Ascending aorta (tissue), 2 donors: ENCODE data around the gene TMEM135. TPM values are rescaled to one million over a fixed set of nuclear protein-coding genes. Genes with fewer than 3 reads are reported as not detected.
A peak's percentile ranks its signal among the peaks of the same experiment; 100 is the strongest.

ENCODE experiments used
- DNase-seq, 2 donors: peaks; one replicate each; pipeline ENCODE4 v3.0.0-alpha.2; 2019; ENCODE audit warnings: low spot score in 2 of 2
- H3K27ac ChIP-seq, 2 donors: fragments of 200-600 bp; sonication (generic); one replicate each; pipeline ENCODE4 v1.5.1; 2016 to 2017; ENCODE audit warnings: mild to moderate bottlenecking in 1 of 2
- H3K27me3 ChIP-seq: fragments of 200-600 bp; sonication (generic); one replicate; pipeline ENCODE4 v1.5.1; 2017
- H3K36me3 ChIP-seq, 2 donors: fragments of 200-600 bp; sonication (generic); one replicate each; pipeline ENCODE4 v1.5.1; 2016
- H3K4me1 ChIP-seq, 2 donors: fragments of 200-600 bp; sonication (generic); one replicate each; pipeline ENCODE4 v1.5.1; 2016 to 2017; ENCODE audit warnings: mild to moderate bottlenecking in 1 of 2
- H3K4me3 ChIP-seq, 2 donors: fragments of 200-600 bp; sonication (generic); one replicate each; pipeline ENCODE4 v1.5.1; 2016 to 2017; ENCODE audit warnings: mild to moderate bottlenecking in 1 of 2
- H3K9me3 ChIP-seq, 2 donors: fragments of 200-600 bp; sonication (generic); one replicate each; pipeline ENCODE4 v1.5.1; 2016
- intact Hi-C: fragments of 100-400 bp; cut with DNase I; formaldehyde crosslinking; loops from one replicate; pipeline ENCODE4 v1.15.1; 2023
- total RNA-seq: library from RNA; depleted of rRNA; stranded (reverse); fragments of >200 nt; gene quantifications from one replicate; pipeline ENCODE4 v1.1.0, GENCODE V29; 2016
- TF ChIP-seq, protein P1 (sequence below), 3 experiments: fragments of 200-600 bp in 2 of 3; fragments of 450-650 bp in 1 of 3; sonication (generic) in 2 of 3; IDR thresholded peaks; one replicate each; pipeline ENCODE4 v1.5.1; 2016 to 2019; ENCODE audit warnings: antibody characterized with exemption in 3 of 3, mild to moderate bottlenecking in 1 of 3, moderate library complexity in 1 of 3

Gene TMEM135
- total RNA-seq, 1 donor from 2014 or later, result 18.4 TPM

DNA sequence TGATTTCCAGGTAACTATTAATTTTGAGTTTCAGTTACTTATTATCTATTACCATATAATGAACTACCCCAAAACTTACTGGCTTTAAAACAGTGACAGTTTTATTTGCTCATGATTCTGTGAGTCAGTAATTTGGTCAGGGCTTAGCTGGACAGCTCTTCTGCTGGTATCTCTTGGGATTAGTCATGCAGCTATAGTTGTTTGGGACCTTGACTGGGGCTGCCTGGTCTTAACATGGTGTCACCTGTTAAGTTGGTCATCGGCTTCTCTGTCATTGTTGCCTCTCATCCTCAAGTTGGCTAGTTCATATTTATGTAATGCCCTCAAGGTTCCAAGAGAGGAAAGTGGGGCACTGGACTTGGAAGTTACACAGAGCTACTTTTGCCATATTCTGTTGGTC is 177.5 kb downstream of the TMEM135 start:
- Histone ChIP-seq H3K4me3 (no peak overlapping the region), H3K27me3 (no peaks in the 10 kb centered on the region), H3K9me3 (no peaks in the 10 kb centered on the region), H3K27ac (no peak overlapping the region), H3K4me1 (no peaks in the 10 kb centered on the region), H3K36me3 (no peaks in the 10 kb centered on the region)
- DNase-seq, result no peak
- intact Hi-C loops, result no loop called here
- TF ChIP-seq, protein P1, sequence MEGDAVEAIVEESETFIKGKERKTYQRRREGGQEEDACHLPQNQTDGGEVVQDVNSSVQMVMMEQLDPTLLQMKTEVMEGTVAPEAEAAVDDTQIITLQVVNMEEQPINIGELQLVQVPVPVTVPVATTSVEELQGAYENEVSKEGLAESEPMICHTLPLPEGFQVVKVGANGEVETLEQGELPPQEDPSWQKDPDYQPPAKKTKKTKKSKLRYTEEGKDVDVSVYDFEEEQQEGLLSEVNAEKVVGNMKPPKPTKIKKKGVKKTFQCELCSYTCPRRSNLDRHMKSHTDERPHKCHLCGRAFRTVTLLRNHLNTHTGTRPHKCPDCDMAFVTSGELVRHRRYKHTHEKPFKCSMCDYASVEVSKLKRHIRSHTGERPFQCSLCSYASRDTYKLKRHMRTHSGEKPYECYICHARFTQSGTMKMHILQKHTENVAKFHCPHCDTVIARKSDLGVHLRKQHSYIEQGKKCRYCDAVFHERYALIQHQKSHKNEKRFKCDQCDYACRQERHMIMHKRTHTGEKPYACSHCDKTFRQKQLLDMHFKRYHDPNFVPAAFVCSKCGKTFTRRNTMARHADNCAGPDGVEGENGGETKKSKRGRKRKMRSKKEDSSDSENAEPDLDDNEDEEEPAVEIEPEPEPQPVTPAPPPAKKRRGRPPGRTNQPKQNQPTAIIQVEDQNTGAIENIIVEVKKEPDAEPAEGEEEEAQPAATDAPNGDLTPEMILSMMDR (IDR thresholded peaks at IDR 0.05), result no peak

DNA sequence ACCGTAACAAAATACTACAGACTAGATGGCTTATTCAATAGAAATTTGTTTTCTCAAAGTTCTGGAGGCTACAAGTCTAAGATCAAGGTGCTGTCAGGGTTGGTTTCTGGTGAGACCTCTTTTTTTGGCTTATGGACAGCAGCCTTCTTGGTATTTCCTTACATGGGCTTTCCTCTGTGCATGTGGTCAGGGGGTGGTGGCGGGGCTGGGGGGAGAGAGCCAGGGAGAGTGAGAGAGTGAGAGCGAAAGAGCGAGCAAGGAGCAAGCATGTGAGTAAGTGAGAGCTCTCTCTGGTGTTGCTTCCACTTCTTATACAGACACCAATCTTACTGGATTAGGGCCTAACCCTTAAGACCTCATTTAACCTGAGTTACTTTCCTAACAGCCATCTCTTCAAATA is 181.5 kb downstream of the TMEM135 start:
- no peaks in the 10 kb centered on the region for H3K36me3 ChIP-seq
- no peaks in the 10 kb centered on the region for H3K27me3 ChIP-seq
- H3K27ac ChIP-seq, result no peak overlapping the region
- TF ChIP-seq, protein P1 (IDR thresholded peaks at IDR 0.05), result no peak
- H3K9me3 ChIP-seq, result no peaks in the 10 kb centered on the region
- intact Hi-C loops, result no loop called here
- peaks cover 0 to 3% of the 10 kb centered on the region in 2 donors for H3K4me1 ChIP-seq
- no peak for DNase-seq
- no peak overlapping the region for H3K4me3 ChIP-seq

GRCh38 chr11:87223816-87224215 is 186.1 kb downstream of the TMEM135 start:
- Histone ChIP-seq H3K27me3 (no peaks in the 10 kb centered on the region), H3K36me3 (no peaks in the 10 kb centered on the region), H3K4me3 (no peak overlapping the region), H3K27ac (peak overlapping the region; percentile 61 to 62), H3K9me3 (no peaks in the 10 kb centered on the region), H3K4me1 (peaks cover 0 to 7% of the 10 kb centered on the region in 2 donors)
- TF ChIP-seq, protein P1 (IDR thresholded peaks at IDR 0.05), result no peak
- intact Hi-C loops, result no loop called here
- DNase-seq, result no peak

DNA sequence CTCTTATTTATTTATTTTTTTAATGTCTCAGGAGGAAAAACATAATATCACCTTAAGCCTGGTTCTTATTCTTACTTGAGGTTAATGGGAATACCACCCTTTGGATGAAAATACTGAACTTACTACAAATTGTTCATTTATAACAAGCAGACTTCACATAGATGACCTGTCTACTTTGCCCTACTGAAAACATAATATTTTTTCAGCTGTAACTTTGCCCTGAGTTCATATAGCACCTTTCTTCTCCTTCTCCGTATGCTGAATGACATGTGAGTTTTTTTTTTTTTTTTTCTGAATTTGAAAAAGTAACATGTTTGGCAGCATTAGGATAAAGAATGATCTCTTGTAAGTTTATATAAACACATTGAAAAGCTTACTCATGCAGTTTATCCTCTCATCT is 186.8 kb downstream of the TMEM135 start:
- TF ChIP-seq, protein P1 (IDR thresholded peaks at IDR 0.05), result no peak
- intact Hi-C loops, result no loop called here
- no peaks in the 10 kb centered on the region for H3K9me3 ChIP-seq
- peak overlapping the region; percentile 61 to 62 for H3K27ac ChIP-seq
- H3K36me3 ChIP-seq, result no peaks in the 10 kb centered on the region
- peaks cover 0 to 7% of the 10 kb centered on the region in 2 donors for H3K4me1 ChIP-seq
- no peak overlapping the region for H3K4me3 ChIP-seq
- H3K27me3 ChIP-seq, result no peaks in the 10 kb centered on the region
- DNase-seq, result no peak

DNA sequence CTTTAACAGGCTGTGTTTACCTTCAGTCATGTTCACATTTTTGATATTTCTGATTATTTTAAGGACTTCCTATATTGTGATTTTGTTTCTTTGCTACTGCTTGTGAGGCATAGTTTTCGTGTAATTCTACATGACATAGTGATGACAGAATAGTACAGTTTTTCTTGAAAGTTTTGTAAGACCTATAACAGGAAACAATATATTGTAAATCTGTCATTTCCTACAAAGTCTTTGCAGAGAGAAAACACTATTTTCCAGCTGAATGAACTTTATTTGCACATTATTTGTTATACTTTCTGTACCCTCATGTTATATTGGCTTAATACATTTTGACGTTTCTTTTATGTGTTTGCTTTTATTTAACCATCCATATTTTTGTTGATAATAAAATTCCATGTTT is 191.1 kb downstream of the TMEM135 start:
- TF ChIP-seq, protein P1 (IDR thresholded peaks at IDR 0.05), result no peak
- no peak for DNase-seq

GRCh38 chr11:87230995-87231394 is 193.3 kb downstream of the TMEM135 start:
- Histone ChIP-seq H3K27ac (no peak overlapping the region), H3K4me3 (no peak overlapping the region), H3K4me1 (peaks cover 0 to under 1% of the 10 kb centered on the region in 2 donors), H3K9me3 (peaks cover 8 to 15% of the 10 kb centered on the region in 2 donors), H3K36me3 (no peaks in the 10 kb centered on the region), H3K27me3 (no peaks in the 10 kb centered on the region)
- DNase-seq, result no peak
- intact Hi-C loops, result no loop called here
- TF ChIP-seq, protein P1 (IDR thresholded peaks at IDR 0.05), result no peak

More for the DNA sequence above, 191.1 kb downstream of the TMEM135 start:
- Histone ChIP-seq H3K27ac (no peak overlapping the region), H3K4me1 (peaks cover 0 to 7% of the 10 kb centered on the region in 2 donors), H3K27me3 (no peaks in the 10 kb centered on the region), H3K9me3 (peaks cover 8 to 15% of the 10 kb centered on the region in 2 donors), H3K36me3 (no peaks in the 10 kb centered on the region), H3K4me3 (no peak overlapping the region)
- intact Hi-C loops, result no loop called here
